SK-MEL-5 (cell line): Measurements from ENCODE around the gene SIL1. TPM values are rescaled to one million over a fixed set of nuclear protein-coding genes. Genes with fewer than 3 reads are reported as not detected.
"Not testable (repeated sequence)": the region's sequence is repeated elsewhere in the genome, so short reads cannot be mapped to it uniquely, and the experiment has no call there.

Source experiments
- DNase-seq: peaks from one replicate; pipeline ENCODE4 v3.0.0-alpha.2; 2016; ENCODE audit warnings: low read depth, low spot score
- in situ Hi-C: cut with HindIII; loops from 2 replicates; pipeline ENCODE4 v1.10.0; 2016; ENCODE audit warnings: low sequenced_read_pairs, high pct_unique_total_duplicates, low pct_unique_long_range_greater_than_20kb
- total RNA-seq: library from RNA; depleted of rRNA; stranded (reverse); fragments of >200 nt; shearing (Covaris generic); gene quantifications from 2 replicates; pipeline ENCODE4 v1.2.3, GENCODE V29; 2014

Gene SIL1
- total RNA-seq, 1 experiment from 2014 or later: 66.1 TPM

- in situ Hi-C loops: no loop called here
- DNase-seq: no peak
These were observed 66.2 kb downstream of the SIL1 start for GRCh38 chr5:139131921-139132432.

- in situ Hi-C loops: no loop called here
- no peak for DNase-seq
These were observed 66.7 kb downstream of the SIL1 start for GRCh38 chr5:139131465-139131864.

- in situ Hi-C loops: no loop called here
- no peak for DNase-seq
These were observed 67.1 kb downstream of the SIL1 start for GRCh38 chr5:139131062-139131461.

GRCh38 chr5:139130214-139130613, 68.0 kb downstream of the SIL1 start:
- in situ Hi-C loops: no loop called here
- no peak for DNase-seq

GRCh38 chr5:139126711-139127111, 71.5 kb downstream of the SIL1 start:
- in situ Hi-C loops: no loop called here

GRCh38 chr5:139125991-139126390, 72.2 kb downstream of the SIL1 start:
- DNase-seq: no peak
- in situ Hi-C loops: no loop called here

More at GRCh38 chr5:139126711-139127111, 71.5 kb downstream of the SIL1 start:
- no peak for DNase-seq

GRCh38 chr5:139124774-139125520, 73.2 kb downstream of the SIL1 start:
- in situ Hi-C loops: no loop called here
- DNase-seq: no peak

- in situ Hi-C loops: no loop called here
- no peak for DNase-seq
These were observed 77.0 kb downstream of the SIL1 start for GRCh38 chr5:139121120-139121519.

GRCh38 chr5:139120521-139120920, 77.6 kb downstream of the SIL1 start:
- DNase-seq: no peak
- in situ Hi-C loops: no loop called here

- in situ Hi-C loops: no loop called here
- DNase-seq: no peak
These were observed 79.4 kb downstream of the SIL1 start for GRCh38 chr5:139118804-139119203.

GRCh38 chr5:139117342-139117884, 80.8 kb downstream of the SIL1 start:
- in situ Hi-C loops: no loop called here
- DNase-seq: no peak

- no peak for DNase-seq
These were observed 82.0 kb downstream of the SIL1 start for GRCh38 chr5:139116100-139116655.

GRCh38 chr5:139113892-139114291, 84.3 kb downstream of the SIL1 start:
- in situ Hi-C loops: no loop called here
- no peak for DNase-seq

More at GRCh38 chr5:139116100-139116655, 82.0 kb downstream of the SIL1 start:
- in situ Hi-C loops: no loop called here

GRCh38 chr5:139112362-139112761, 85.8 kb downstream of the SIL1 start:
- in situ Hi-C loops, DNase-seq: not testable (repeated sequence)

GRCh38 chr5:139110526-139111168, 87.5 kb downstream of the SIL1 start:
- in situ Hi-C loops: no loop called here
- peak; percentile 21 for DNase-seq

GRCh38 chr5:139108063-139108824, 89.9 kb downstream of the SIL1 start:
- in situ Hi-C loops: no loop called here
- DNase-seq: peak; percentile 12

- in situ Hi-C loops: no loop called here
- DNase-seq: no peak
These were observed 92.5 kb downstream of the SIL1 start for GRCh38 chr5:139105621-139106071.
